Measurements from ENCODE around the gene CYP2A6.

Gene CYP2A6

DNA sequence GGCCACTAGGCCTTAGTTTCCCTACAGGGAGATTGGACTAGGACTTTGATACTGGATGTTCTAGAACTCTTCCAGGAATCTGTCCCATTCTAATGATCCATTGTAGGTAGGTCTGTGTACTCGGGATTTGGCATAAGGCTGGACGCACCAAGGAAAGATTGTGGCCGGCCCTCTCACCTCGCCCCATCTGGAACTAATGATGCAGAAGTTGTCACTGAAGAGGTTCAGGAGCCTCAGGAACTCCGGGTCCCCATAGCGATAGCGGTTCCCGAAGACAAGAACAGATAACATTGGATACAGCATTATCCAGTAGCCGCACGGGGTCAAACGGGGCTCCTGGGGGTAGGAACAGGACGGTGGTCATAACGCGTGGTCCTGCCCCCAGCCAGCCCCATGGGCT, 40.1 kb downstream of the CYP2A6 start:
- TF ChIP-seq, protein P1, sequence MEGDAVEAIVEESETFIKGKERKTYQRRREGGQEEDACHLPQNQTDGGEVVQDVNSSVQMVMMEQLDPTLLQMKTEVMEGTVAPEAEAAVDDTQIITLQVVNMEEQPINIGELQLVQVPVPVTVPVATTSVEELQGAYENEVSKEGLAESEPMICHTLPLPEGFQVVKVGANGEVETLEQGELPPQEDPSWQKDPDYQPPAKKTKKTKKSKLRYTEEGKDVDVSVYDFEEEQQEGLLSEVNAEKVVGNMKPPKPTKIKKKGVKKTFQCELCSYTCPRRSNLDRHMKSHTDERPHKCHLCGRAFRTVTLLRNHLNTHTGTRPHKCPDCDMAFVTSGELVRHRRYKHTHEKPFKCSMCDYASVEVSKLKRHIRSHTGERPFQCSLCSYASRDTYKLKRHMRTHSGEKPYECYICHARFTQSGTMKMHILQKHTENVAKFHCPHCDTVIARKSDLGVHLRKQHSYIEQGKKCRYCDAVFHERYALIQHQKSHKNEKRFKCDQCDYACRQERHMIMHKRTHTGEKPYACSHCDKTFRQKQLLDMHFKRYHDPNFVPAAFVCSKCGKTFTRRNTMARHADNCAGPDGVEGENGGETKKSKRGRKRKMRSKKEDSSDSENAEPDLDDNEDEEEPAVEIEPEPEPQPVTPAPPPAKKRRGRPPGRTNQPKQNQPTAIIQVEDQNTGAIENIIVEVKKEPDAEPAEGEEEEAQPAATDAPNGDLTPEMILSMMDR (IDR thresholded peaks at IDR 0.05) = no peak
- no peak for TF ChIP-seq ZFX (IDR thresholded peaks at IDR 0.05; ENCODE audit: borderline replicate concordance)
- peak overlapping the region; percentile 74 for H3K27ac ChIP-seq

DNA sequence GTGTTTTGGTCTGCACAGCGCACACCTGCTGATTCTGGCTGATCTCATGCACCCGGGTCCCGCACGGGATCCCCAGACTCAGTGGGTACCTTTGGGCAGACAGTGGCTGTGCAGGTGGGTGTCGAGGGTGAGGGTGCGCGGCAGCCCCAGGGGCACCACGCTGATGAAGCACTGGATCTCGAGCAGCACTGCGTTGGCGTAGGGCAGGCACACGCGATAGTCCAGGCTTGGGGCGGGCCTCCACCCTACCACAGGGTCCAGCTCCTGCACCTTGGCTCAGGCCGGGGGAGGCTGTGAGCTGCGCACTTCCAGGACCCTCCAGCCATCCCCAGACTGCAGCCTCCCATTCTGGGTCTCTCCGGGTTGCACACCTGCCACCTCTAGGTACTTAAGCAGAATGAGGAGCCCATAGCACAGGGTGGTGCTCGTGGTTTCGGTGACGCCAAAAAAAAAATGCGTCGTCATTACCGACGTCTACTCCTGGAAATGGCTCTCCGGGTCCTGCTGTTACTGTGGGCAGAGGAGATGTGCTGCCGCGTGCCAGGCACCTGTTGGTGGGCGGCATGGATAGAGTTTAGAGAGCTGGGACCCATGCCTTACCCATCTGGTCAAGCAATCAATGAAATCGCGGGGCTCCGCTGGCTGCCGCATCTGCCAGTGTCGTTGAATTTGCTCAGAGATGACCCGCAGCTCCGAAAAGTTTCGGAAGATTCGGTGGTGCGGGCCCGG, 40.7 kb downstream of the CYP2A6 start:
- TF ChIP-seq, protein P1 (IDR thresholded peaks at IDR 0.05) = no peak
- TF ChIP-seq ZFX (IDR thresholded peaks at IDR 0.05; ENCODE audit: borderline replicate concordance) = no peak
- peak overlapping the region; percentile 74 for H3K27ac ChIP-seq

DNA sequence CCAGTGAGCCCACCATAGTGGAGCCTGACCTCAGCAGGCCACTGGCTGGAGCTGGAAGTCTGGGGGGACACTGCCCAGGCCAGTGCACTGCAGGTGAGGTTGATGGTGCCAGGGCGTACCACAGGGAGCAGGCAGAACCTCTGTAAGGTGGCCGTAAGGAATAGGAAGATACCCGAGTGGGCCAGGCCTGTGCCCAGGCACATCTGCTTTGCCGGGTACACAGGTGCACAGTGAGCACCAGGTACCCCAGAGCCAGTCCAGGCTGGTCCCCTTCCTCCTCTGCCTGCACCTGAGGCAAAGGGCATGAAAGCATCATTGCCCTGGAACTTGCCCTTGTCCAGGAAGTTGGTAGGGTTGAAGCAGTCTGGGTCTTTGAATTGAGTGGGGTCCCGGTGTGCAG, 41.8 kb downstream of the CYP2A6 start:
- H3K27ac ChIP-seq = no peak overlapping the region

DNA sequence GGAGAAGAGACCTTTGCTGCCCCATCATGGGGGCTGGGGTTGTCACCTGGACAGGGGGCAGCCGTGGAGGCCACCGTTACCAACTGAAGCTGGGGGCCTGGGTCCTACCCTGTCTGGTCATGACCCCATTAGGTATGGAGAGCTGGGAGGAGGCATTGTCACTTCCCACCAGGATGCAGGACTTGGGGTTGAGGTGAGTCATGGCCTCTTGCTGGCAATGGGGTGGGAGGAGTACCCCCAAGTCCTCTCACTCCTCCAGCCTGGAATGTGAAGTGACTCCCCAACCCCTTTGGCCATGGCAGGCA, 42.3 kb downstream of the CYP2A6 start:
- H3K27ac ChIP-seq = no peak overlapping the region
- no peak for TF ChIP-seq ZFX (IDR thresholded peaks at IDR 0.05; ENCODE audit: borderline replicate concordance)
- TF ChIP-seq, protein P1 (IDR thresholded peaks at IDR 0.05) = no peak

More for the DNA sequence above, 41.8 kb downstream of the CYP2A6 start:
- TF ChIP-seq, protein P1 (IDR thresholded peaks at IDR 0.05) = no peak
- TF ChIP-seq ZFX (IDR thresholded peaks at IDR 0.05; ENCODE audit: borderline replicate concordance) = no peak

DNA sequence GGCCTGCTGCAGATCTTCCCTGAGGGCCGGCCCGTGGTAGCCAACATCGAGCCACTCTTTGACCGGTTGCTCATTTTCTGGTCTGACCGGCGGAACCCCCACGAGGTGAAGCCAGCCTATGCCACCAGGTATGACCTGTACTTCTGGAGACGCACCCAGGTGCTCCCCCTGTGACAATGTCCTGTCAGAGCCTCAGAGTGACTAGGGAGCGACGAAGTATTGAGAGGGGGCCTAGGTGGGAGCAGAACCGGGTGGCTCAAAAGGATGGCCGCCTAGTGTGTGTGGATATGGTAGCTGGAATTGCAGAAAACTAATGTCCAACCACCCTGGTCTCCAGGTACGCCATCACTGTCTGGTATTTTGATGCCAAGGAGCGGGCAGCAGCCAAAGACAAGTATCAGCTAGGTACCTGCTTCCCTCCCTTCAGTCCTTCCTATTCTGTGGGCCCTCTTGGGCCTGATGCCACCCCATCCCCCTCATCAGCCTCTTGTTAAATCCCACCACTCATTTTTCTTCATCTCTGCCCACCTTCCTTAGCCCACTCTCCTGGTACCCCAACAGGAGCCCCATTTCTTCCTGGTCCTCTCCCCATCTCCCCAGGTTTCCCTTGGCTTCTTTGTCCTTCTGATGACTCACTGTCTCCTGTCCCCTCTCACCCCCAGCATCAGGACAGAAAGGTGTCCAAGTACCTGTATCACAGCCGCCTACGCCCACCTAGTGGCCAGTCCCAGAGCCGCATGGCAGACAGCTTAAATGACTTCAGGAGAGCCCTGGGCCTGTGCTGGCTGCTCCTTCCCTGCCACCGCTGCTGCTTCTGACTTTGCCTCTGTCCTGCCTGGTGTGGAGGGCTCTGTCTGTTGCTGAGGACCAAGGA, 42.9 kb downstream of the CYP2A6 start:
- no peak overlapping the region for H3K27ac ChIP-seq
- TF ChIP-seq, protein P1 (IDR thresholded peaks at IDR 0.05) = peak; percentile 27
- TF ChIP-seq ZFX (IDR thresholded peaks at IDR 0.05; ENCODE audit: borderline replicate concordance) = no peak

DNA sequence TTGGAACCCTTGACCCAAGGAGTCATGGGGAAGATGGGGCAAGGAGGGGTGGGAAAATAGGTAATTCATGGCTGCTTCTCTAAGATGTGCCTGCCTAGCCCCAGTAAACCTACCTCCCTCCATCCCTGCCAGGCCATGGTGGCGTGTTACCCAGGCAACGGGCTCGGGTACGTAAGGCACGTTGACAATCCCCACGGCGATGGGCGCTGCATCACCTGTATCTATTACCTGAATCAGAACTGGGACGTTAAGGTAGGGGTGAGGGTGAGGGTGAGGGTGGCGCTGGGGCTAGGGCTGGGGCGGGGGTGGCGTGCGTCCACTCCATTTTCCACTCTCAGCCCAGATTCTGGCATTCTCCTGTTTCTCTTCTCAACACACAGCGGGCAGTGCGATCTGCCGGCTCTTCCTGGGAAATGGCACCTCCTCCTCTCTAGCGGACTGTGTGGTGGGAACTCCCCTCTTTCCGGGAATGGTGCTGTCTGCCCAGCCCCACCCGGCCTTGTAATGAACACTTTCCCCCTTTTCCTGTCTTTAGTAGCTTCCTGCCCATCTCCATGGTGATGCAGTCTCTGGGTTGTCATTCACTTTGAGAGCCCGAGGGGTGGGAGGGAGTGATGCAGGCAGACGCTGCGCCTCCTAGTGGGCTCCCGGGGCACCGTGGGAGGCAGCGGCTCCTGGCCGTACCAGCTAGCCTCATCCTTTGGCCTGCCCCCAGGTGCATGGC, 43.7 kb downstream of the CYP2A6 start:
- H3K27ac ChIP-seq = no peak overlapping the region; the same call in 1 of the 2 replicates
- TF ChIP-seq ZFX (IDR thresholded peaks at IDR 0.05; ENCODE audit: borderline replicate concordance) = no peak
- TF ChIP-seq, protein P1 (IDR thresholded peaks at IDR 0.05) = peak; percentile 46
